SIG-M5 (cell line): ENCODE results near the gene ADK.
A peak's percentile ranks its signal among the peaks of the same experiment; 100 is the strongest.
"Not testable (repeated sequence)": the region's sequence is repeated elsewhere in the genome, so short reads cannot be mapped to it uniquely, and the experiment has no call there.

ENCODE experiments used
- DNase-seq: peaks from one replicate; lab custom pipeline; 2025; lab: John Stamatoyannopoulos, UW

ADK gene

DNA sequence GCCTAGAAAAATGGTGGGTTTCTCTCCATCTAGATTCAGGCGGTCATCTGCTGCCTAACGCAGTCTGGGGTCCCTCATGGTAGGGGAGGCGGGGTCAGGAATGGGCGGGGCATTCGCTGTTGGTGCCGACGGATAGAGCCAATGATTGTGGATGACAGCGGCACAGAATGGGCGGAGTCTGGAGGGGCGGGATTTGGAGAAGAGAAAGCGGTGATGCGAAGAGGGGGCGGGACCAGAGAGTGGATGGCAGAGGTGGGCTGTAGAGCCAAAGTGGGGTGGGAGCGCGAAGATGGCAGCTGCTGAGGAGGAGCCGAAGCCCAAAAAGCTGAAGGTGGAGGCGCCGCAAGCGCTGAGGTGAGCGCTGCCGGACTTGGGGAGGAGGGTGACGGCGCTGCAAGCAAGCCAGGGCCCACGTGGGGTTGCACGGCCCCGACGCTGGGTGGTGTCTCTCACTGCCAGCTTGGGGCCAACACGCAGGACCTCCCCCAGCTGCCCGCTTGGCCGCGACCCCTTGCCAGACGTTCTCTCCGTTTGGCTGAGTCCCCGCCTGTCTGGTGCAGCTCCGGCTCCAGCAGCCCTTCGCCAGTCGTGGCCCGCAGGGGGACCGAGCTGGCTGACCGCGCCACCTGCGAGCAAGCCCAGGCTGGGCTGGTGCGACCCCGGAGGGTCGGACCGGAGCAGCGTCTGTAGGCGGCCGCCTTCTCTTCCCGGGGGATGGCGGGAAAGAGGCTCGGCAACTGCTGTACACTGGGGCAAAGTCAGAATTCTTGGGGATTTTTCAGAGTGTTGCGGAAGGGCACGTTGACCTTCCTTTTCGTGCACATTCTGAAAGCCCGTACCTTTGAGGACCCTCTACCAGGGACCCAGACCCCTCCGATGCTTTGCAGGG is at the start of gene ADK:
Gene ADK, plus strand, starts transcription at position 232 of the 889 bp plus-strand sequence. Its CDS starts 58 bp downstream, at position 290.
- DNase-seq = peak; percentile 70

DNA sequence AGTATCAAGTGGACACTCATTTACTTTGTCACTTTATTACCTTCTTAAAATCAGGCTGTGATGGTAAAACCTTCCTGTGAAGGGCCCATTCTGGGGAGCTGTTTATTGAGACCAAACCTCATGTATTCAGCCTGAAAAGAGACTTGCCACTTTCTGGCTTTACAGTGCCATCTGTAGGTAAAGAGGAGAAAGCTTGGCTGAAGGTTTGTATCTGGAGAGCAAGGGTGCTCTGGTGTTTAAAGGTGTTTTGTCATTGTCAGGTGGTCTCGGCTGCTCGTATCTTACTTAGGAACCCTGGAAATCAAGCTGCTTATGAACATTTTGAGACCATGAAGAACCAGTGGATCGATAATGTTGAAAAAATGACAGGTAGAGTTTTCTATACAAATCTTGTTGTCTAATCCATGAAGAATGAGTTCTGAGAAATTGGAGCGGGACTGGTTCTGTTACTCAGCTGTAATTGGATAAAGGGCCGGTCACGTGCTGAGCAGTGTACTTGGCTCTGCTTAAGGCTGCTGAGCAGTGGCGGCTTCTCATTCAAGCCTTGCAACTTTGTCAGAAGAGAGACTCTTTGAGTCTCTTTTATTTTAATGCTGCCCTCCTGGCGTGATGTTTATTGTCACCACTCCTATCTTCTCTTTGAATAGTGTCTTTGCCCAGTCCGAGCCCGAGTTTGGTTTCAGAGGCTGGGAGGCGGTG is 47.3 kb upstream of the ADK start:
- DNase-seq = no peak

GRCh38 chr10:74104480-74104879 is 46.5 kb upstream of the ADK start:
- DNase-seq = no peak

GRCh38 chr10:74104996-74105395 is 46.0 kb upstream of the ADK start:
- no peak for DNase-seq

- DNase-seq = no peak
Measured at GRCh38 chr10:74107391-74107790, 43.6 kb upstream of the ADK start.

DNA sequence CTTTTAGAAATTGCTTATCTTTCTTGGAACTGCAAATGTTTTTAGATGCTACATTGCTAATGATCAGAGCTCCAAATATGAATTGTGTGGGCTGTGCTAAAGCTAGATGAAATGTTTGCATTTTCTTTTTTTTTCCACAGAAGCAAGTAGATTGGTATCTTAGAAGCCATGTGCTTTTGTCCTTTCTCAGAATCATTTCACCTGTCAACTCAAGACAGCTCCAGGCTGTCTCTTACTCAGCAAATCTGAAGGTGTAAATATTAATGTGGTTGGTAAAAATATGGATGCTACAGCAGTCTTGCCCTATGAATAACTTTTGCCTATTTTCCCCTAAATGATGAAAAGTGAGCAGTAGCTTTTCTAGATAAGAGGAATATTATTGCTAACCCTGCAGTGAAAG is 41.6 kb upstream of the ADK start:
- DNase-seq = no peak

DNA sequence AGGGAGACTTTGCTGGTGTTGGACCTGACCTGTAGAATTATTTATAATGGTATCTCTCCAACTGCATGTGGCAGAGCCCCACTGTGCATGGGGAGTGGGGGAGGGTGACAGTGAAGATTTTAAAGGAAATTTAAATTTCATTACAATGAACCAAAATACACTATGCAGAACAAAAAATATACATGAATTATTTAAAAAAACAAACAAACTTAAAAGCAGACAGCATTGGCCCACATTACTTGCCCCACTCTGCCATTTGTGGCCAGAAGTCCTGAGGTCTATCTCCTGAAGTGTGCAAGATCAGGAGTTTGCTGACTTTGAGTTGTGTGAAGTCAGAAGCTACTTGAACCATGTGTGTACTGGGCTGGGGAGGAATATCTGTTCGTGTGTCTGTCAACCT is 40.9 kb upstream of the ADK start:
- no peak for DNase-seq

GRCh38 chr10:74111799-74112198 is 39.2 kb upstream of the ADK start:
- DNase-seq = no peak

DNA sequence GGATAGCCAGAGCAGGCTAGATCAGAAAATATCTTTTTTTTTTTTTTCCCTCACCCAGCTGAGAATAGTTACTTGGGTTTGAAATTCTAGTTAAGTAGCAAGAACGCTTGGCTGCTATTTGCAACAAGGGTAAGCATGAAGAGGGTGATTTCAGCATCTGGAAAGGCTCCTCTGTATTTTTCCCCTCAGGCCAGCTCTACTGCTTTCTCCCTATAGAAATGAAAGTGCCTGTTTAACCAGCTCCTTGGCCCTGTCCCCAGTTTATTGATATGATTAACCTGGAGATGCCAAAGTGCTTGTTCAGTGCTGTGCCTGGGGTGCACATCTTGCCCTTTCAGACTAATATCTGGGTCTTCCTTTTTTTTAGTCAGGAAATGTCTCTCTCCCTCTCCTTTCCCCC is 37.5 kb upstream of the ADK start:
- no peak for DNase-seq

DNA sequence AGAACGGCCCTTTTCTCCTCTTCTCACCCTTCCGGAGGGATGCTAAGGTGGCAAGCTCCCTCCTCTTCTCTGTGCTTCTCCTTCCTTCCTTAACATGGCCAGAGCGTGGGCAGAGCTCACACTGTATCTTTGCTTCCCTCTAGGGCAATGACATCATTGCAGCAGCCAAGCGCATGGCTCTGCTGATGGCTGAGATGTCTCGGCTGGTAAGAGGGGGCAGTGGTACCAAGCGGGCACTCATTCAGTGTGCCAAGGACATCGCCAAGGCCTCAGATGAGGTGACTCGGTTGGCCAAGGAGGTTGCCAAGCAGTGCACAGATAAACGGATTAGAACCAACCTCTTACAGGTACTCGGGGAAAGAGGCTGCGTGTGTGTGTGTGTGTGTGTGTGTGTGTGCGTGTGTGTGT is 37.0 kb upstream of the ADK start:
- DNase-seq = no peak

DNA sequence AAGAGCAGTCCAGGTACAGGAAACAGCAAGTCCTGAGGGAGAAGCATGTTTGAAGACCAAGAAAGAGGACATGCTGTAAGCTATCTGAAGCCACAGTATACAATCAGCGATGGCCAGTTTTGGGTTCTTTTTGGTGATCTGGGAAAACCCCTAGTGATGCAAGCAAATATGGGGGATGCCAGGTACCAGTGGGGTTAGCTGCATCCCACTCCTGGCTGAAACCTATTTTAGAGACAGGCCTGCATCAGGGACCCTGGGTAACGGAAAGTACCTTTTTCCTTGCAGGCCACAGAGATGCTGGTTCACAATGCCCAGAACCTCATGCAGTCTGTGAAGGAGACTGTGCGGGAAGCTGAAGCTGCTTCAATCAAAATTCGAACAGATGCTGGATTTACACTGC is 33.3 kb upstream of the ADK start:
- DNase-seq = no peak

- DNase-seq = no peak
Measured at GRCh38 chr10:74118804-74119203, 32.2 kb upstream of the ADK start.

DNA sequence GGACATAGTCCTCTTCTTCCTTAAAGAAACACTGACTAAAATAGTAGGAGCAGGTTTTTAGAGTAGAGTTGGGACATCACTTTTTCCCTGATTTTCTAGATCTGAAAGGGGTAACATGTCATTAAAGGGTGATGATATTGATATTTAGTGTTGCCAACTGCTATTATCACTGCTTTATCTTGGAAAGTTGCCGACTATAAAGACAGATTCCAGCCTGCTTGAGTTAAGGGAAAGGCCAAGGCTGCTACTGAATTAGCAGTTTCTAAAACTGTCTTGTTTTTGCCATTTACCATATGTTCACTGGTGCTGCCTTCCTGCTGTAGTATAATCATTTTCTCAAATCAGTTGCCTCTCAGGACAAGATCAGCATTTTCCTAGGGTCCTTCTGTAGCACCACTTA is 30.1 kb upstream of the ADK start:
- no peak for DNase-seq

- DNase-seq = no peak
Measured at GRCh38 chr10:74121368-74121767, 29.7 kb upstream of the ADK start.

DNA sequence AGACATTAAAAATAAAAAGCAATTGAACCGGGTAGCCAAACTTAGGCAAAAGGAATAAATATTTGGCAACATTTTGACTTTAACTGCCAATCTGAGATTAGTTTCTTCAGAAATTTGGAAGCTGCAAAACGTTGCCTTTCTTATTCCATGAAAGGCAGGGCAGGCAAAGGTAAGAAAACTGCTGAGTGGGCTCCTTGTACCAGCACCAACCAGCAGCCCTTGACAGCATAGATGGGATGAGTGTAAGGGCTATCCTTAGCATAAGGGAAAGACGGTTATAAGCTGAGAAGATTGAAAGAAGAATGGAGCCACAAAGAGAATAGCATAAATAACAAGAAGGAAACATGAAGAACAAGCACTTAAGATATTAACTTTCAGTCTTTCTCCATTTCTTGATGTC is 29.0 kb upstream of the ADK start:
- DNase-seq = no peak

- no peak for DNase-seq
Measured at GRCh38 chr10:74123081-74123480, 27.9 kb upstream of the ADK start.

DNA sequence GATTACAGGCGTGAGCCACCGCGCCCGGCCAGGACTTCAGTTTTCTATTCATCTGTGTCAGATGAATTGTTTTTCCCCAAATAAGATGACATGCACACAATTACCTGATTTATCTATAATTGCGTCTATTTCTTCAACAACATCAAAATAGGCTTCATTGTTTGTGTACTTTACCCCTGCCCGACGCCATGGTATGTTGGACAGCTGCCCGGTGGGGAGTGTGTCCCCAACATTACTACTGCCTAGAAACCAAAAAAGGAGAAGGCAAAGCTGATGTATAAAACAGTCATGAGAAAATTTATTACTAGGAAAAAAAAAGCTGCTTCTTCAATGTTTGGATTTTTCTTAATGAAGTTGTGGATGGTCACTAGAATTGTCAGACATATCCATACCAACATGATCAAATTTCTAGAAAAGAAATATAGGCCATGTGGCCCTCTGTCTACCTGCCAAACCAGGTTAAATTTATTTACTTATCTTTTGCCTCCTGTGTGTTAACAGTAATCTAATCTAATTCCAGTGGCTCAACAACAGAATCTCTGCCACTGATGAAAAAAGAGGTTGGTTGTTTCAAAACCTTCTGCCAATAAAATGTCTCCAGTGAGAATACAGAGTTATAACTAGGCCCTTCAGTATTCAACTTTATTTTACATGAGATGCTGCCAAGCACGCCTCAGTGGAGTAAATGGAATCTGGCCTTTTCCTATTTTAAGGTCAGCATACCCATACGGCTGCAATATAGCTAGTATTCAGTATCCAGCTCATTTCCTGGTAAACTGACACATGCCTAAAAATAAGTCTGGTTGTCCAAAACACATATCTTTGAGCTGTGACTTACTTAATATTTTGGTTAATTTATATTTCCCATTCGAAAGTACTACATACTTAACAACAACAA is 16.8 kb upstream of the ADK start:
- no peak for DNase-seq

DNA sequence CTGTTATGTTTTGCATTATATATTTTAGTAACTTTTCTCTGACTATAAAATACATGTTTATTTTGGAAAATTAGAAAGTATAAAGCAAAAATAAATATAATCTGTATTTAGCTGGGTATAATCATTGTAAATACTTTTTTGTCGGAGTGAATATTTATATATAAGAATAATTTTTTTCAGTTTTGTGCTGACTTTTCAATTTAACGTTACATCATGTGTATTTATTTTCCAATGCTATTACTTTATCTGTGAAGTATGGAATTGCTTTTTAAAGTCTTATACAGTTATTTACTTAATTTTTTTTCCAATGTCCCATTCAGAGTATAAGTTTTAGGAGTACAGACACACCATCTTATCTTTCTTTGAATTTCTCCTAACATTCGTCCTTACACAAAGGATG is 15.6 kb upstream of the ADK start:
- DNase-seq = no peak

DNA sequence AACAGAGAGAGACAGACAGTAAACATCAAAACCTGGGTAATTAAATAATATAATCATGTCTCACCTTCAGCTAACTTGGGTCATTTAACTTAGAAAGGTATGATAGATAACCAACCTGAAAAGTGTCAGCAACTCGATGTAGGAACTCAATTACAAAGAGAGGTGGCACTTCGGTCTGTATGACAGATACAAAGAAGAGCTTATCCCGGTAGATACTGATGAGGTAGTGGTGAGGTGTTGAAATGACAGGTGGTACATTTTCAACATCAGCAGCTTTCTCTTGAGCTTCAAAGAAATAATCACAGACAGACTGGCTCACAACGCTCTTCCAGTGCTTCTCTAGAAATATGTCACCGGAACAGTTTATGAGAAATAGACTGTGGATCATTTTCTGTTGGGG is 13.0 kb upstream of the ADK start:
- DNase-seq = no peak

DNA sequence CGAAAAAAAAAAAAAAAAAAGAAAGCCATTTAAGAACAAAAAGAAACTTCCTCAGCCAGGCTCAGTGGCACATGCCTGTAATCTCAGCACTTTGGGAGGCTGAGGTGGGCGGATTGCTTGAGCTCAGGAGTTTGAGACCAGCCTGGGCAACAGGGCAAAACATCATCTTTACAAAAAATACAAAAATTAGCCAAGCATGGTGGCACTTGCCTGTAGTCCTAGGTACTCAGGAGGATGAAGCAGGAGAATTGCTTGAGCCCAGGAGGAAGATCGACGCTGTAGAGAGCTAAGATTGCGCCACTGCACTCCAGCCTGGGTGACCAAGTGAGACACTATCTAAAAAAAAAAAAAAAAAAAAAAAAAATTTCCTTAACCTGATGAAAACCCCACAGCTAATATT is 12.4 kb upstream of the ADK start:
- not testable (repeated sequence) for DNase-seq

DNA sequence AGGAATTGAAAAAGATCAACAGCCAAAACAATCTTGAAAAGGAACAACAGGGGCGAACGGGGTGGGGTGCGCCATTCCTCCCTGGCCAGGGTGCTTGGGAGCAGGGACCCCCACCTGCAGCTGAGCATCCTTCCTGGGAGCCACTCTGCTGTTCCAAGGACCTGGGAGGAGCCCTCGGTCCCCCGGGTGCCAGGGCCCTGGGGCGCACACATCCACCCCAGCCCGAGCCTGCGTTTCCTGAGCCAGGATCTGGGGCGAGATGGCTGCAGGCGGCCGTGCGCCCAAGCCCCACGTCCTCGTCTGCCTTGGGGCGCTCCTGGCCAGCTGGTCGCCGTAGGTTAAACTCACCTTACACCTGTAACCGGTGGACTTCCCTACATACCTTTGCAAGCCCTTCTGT is 11.0 kb upstream of the ADK start:
- DNase-seq = no peak

DNA sequence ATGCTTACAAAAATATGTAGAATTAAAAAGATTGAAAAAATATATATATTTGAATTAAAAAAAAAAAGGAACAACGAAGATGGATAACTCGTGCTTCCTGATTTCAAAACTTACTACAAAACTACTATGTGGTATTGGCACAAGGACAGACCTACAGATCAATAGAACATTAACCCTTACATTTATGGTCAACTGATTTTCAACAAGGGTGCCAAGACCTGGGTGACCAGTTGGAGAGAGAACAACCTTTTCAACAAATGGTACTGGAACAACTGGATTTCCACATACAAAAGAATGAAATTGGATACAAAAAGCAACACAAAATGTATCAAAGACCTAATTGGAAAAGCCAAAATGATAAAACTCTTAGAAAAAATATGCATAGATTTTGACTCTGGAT is 10.5 kb upstream of the ADK start:
- no peak for DNase-seq

DNA sequence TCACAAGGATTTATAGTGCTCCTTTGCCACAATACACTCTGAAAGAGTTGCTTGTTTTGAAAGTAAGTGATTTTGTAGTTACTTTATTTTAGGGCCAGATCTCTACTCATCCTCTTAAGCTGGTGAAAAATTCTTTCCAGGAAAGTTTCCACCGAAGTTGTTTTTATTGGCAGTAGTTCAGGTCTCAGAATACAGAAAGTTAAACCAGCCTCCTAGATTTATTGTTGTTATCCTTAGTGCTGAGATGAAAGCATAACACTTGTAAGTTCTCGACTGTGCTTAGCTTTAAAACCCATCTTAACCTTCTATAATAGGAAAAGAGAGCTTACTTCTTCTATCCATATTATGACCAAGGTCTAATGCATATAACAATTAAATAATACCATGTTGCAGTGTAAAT is 5.9 kb upstream of the ADK start:
- no peak for DNase-seq
